GM18505 (cell line): ENCODE results near the gene CEBPB.
"Not testable (repeated sequence)": the region's sequence is repeated elsewhere in the genome, so short reads cannot be mapped to it uniquely, and the experiment has no call there.

Experiments
- ATAC-seq: cut with Tn5 transposase; IDR thresholded peaks from one replicate; pipeline ENCODE4 v1.9.1; 2021; ENCODE audit not compliant: unreplicated experiment
- POLR2A ChIP-seq: IDR thresholded peaks from 4 replicates; pipeline ENCODE4 v1.6.1; 2011; ENCODE audit warnings: borderline replicate concordance; ENCODE audit not compliant: insufficient read depth, insufficient read length; ENCODE audit errors: extremely low read depth

Gene CEBPB

DNA sequence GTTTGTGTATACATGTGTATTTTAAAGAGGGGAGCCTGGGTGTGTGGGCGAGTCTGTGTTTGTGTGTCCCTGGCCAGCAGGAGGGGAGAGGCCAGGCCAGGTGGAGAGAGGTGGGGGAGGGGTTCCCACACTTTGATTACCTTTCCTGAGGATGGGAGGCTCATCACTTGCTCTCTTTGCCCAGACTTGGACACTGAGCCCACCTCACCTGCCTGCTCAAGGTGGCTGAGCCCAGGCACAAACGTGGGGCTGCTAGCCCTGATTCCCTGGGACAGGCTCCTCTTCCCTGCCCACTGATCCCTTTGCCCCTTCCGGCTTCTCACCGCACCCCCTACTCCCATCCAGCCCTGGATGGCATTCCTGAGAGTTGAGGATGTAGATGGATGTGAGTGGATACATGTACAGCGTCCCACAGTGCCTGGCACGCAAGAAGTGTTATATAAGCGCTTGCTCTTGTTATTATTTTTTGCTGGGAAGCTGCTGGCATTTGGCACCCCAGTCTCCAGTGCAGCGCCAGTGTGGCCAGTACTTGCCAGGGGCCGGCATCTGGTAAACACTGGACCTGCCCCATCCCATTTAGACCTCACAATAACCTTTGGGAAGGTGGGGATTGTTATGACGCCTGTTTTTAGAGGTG, 2.7 kb downstream of the CEBPB start:
- no peak for ATAC-seq
- TF ChIP-seq POLR2A = no peak

DNA sequence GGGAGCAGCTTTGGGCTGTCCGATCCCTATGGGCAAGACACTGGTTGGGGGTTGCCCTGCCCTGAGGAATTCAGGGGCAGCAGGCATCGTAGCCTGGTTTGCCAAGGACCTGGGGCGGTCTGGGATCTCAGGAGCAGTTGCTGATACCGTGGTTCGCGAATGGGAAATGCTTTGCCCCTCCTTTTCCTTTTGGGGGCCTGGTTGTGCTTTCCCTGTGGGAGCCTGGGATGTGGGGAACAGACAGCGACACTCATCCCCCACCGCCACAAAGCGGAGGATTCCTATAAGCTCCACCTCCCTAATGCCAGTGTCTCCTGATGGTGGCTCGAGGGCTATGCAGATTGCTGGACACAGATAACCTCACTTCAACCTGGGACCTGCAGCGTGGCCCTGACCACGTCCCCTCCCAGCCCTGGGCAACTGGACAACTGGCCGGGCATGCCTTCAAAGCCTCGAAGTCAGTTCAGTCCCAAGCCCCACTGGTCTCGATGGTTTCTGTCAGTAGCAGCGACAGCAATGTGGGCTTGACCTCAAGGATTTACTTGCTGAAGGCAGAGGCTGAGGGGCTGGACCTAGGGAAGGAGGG, 3.3 kb downstream of the CEBPB start:
- ATAC-seq = no peak

DNA sequence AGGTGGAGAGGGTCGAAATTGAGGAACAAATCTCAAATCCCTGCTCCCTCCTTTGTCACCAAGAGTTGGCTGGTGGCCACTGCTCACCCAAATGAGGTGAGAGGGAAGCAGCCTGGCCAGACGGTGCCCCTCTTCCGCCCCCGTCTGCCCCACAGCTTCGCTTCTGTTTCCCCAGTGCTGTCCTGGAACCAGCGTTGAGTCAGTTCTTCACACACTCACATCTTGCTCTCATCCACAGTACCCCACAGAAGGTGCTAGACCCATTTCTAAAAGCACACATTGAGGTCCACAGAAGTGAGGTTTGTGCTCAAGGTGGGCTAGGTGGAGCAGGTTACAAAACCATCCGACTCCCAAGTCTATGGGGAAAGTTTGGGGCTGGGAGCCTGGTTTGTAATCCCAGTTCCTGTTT, 3.8 kb downstream of the CEBPB start:
- no peak for TF ChIP-seq POLR2A

More for the DNA sequence above, 3.3 kb downstream of the CEBPB start:
- no peak for TF ChIP-seq POLR2A

DNA sequence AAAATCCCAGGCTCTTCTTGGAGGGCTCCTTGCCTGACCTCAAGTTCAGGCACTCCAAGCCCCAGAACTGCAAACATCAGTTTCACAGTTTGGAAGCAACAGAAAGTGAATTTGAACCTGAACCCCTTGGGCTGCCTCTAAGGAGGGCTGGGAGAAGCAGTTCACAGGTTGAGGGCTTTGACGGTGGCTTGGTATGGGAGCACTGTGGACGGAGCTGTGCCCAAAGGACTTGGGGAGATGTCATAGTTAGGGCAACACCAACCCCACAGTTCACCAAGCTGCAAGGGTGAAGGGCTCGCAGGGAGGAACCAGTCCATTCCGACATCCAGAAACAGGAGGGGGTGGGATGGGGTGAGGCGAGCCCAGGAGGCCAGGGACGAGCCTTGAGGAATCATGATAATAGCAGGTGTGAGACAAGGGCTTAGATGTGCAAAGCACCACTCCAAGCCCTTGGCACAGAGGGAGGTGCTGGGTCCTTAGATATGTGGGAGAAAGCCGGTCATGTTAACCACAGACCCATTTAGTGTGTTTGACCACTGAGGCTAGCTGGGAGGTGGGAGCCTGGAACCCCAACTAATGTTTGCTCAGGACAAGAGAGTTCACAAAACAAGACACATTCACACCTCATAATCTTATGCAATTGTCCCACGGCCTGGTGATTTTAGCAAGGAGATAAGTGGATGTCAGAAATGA, 4.3 kb downstream of the CEBPB start:
- no peak for TF ChIP-seq POLR2A
- ATAC-seq = no peak

More for the DNA sequence above, 3.8 kb downstream of the CEBPB start:
- ATAC-seq = no peak

DNA sequence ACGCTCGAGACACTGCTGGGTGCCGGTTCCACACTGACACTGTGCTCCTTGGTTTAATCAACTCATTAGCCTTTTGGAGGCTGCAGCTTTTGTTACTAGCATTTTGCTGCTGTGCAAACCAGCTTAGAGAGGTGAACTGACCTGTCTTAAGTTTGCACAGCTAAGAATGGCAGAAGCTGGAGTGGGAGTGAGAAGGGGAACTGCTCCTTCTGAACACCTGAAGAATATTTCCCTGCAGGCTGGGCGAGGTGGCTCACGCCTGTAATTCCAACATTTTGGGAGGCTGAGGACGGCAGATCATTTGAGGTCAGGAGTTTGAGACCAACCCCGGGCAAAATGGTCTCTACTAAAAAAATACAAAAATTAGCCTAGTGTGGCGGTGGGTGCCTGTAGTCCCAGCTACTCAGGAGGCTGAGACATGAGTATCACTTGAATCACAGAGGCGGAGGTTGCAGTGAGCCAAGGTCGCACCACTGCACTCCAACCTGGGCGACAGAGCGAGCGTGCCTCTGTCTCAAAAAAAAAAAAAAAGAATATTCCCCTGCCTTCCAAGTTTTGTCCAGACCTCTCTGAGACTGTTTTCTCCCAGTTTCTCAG, 5.0 kb downstream of the CEBPB start:
- no peak for ATAC-seq
- TF ChIP-seq POLR2A = no peak

DNA sequence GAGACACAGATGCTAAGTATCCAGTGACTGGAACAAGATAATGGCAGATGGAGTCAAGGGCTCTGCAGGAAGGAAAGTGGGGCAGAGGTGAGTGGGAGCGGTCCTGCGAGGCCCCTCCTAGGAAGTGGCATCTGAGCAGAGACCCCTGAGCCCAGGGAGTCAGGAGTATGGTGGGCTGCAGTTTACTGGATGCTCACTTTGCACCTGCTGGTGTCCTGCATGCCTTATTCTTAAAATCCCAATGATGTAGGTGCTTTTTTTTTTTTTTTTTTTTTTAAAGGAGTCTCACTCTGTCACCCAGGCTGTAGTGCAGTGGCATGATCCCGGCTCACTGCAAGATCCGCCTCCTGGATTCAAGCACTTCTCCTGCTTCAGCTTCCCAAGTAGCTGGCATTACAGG, 5.6 kb downstream of the CEBPB start:
- TF ChIP-seq POLR2A = no peak
- no peak for ATAC-seq

DNA sequence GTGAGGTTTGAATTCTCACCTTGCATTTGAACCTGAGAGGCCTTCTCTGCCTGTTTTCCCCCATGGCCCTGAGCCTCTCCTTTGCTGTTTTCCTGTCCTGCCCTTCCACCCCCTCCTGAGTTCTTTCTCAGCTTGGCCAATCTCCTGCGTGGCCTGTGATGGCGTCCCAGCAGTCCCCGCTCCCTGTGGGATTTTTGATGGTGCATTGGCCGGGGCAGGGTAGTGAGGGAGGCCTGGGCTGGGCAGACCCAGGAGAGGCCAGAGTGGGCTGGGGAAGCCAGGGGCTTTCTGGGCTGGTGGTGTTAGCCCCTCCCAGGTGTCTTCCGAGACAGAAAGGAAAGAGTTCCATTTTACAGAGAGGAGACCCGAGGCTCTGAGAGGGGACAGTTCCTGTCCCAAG, 6.3 kb downstream of the CEBPB start:
- no peak for TF ChIP-seq POLR2A

DNA sequence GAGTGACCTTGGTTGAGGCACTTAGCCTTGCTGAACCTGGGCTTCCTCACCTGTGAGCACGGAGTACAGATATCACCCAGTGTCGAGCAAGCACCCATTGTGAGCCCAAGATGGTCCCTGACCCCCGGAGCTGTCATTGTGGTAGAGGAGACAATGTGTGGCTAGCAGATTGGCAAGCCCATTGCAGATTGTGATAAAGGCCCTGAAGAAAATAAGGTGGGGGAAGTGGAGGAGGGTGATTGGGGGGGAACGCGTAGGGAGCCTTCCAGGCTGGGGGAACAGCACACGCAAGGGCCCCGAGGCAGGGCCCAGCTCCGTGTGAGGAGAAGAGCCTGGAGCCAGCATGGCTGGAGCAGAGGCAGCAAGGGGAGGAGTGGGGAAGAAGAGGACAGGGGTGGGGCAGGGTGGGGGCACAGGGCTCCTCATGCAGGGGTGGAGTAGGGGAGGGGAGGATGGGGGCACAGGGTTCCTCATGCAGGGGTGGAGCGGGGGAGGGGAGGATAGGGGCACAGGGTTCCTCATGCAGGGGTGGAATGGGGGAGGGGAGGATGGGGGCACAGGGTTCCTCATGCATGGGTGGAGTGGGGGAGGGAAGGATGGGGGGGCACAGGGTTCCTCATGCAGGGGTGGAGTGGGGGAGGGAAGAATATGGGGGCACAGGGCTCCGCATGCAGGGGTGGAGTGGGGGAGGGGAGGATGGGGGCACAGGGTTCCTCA, 7.0 kb downstream of the CEBPB start:
- ATAC-seq = no peak
- TF ChIP-seq POLR2A = no peak

More for the DNA sequence above, 6.3 kb downstream of the CEBPB start:
- ATAC-seq = no peak

DNA sequence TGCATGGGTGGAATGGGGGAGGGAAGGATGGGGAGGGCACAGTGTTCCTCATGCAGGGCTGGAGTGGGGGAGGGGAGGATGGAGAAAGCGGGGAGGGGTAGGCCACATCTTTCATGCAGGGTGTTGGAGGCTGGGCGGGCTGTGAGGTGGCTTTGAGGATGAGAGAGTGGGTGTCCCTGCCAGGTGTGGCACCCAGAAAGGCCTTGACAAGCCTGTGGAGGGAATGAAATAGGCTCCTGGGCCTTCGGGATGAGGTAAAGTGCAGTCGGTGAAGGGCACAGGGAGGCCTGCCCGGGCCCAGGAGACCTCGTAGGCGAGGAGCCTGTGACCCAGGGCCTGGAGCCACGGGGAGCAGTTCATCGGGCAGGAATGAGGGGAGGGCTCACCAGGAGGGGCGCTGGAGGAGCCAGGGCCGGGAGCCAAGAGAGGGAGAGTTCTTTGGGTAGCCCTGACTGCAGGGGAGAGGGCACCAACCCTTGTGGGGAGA, 7.6 kb downstream of the CEBPB start:
- TF ChIP-seq POLR2A = no peak
- no peak for ATAC-seq

DNA sequence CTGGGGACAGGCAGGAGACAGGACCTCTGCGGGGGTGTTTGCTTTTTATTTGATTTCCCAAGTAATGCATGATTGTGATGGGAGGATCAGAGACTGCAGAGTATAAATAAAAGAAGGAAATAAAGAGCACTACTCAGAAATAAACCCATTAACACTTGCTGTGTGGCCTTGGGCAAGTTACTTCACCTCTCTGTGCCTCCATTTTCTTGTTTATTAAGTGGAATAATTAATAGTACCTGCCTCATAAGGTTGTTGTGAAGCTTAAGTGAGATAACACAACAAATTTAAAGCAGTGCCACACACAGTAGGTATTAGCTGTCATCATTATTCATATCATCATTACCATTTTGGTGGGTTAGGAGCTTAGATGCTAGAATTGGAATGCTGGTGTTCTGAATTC, 8.1 kb downstream of the CEBPB start:
- ATAC-seq = no peak

DNA sequence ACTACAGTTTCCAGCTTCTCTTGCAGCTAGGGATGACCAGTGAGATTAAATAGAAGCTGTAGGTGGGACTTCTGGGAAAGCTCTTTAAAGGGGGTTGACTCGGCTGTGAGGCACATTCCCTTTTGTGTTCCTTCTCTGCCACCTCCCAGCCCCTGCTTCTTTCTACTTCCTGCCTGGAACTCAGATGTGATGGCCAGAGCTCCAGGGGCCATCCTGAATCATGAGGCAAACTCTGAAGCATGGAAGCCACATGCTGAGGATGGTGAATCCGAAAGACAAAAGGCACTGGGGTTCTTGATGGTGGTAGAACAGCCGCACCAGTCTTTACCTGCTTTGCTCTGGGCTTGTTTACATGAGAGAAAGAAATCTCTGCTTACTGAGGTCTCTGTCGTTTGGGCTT, 9.1 kb downstream of the CEBPB start:
- no peak for TF ChIP-seq POLR2A
- ATAC-seq = no peak

More for the DNA sequence above, 8.1 kb downstream of the CEBPB start:
- no peak for TF ChIP-seq POLR2A

DNA sequence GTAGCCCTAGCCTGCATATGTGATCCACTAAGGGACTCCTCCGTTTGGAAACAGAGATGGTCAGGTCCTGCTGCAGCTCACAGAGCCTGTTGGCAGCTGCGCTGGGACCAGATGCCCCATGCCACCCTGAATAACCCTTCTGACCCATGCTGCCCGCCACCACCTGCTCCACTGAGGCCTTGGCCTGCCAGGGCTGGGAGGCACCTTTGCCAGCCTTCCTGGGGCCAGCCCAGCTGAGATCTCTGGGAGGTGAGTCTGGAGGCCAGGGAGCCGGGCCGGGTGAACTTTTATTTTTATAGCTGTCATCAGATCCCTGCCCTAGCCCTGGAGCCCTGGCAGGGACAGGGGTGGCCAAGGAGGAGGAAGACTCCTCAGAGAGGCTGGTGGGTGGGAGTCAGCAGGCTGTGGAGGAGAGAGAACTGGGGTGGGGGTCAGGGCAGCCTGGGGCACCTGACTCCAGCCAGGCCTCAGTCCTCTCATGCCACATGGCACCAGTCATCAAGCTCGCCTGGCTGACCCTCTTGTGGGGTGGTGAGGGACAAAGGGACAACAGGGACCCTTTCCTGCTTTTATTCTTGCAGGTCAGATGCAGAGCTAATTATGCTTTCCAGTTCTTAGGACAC, 10.0 kb downstream of the CEBPB start:
- no peak for TF ChIP-seq POLR2A
- ATAC-seq = no peak

DNA sequence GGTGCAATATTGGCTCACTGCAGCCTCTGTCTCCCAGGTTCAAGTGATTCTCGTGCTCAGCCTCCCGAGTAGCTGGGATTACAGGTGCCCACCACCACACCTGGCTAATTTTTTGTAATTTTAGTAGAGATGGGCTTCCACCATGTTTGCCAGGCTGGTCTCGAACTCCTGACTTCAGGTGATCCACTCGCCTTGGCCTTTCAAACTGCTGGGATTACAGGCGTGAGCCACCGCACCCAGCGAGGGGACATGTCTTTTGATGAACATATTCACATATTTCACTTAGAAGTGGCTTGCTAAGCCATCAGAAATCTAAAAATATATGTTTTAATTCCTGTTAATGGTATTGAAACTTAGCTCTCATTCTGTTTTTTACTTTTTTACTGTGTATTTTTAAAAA, 11.1 kb downstream of the CEBPB start:
- ATAC-seq = not testable (repeated sequence)

DNA sequence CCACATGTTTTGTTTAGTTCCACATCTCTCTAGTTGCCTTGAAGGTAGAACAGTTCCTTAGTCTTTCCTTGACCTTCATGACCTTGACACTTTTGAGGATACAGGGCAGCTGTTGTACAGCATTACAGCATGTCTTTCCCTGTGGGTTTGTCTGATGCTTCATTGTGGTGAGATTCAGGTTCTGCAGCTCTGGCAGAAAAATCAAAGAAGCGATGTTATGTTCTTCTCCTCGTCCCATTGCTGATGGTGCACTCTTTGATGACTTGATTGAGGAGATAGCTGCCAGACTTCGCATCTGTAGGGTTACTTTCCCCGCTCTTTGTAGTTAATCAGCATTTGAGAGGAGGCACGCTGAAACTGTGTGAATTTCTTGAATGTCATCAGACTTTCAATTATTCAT, 12.0 kb downstream of the CEBPB start:
- no peak for TF ChIP-seq POLR2A
- no peak for ATAC-seq
